Right renal pelvis (tissue), 4 donors: ENCODE data around the gene GLYATL3. TPM values are rescaled to one million over a fixed set of nuclear protein-coding genes. Genes with fewer than 3 reads are reported as not detected.

ENCODE experiments used
- DNase-seq, 4 donors: peaks; one replicate each; pipeline ENCODE4 v3.0.0-alpha.2; 2013; ENCODE audit warnings: low read depth in 4 of 4, low spot score in 3 of 4, missing footprints in 1 of 4
- polyA plus RNA-seq, 4 donors: library from polyadenylated mRNA; unstranded; fragments of 120-200 nt; gene quantifications; one replicate each; pipeline ENCODE4 v1.2.1, GENCODE V29; 2013; ENCODE audit not compliant: insufficient read length in 4 of 4

The GLYATL3 gene
- polyA plus RNA-seq, 4 donors = not detected

DNA sequence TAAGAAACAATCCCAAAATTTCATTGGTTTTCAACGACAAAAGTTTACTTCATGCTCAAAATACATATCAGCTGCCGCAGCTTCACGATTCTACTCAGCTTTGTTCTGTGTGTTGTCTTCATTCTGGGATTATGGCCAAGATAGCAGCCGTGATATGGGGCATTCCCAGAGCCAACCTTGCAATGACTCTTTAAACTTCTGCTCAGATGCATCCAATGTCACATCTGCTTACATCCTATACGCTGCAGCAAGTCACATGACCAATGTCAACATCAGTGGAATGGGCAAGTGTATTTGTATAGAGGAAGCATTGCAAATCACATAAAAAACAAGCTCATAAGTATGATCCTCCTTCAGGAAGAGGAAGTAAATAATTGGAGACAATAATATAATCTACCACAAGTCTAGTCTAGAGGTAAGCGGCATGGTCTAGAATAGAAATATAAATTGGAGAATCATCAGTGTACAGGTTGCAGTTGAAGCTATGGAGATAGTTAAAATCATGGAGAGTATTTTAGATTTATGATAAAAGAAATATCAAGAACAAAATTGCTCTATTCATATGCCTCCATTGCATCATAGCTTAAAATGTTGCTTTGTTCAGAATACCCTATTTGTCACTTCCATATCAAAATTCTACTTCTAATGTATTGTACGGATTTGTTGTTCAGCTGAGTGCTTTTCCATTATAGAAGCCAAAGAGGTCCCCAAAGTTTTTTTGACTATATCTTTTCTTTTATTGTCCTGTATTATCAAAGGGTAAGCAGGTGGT is 43.5 kb downstream of the GLYATL3 start:
- DNase-seq = no peak

DNA sequence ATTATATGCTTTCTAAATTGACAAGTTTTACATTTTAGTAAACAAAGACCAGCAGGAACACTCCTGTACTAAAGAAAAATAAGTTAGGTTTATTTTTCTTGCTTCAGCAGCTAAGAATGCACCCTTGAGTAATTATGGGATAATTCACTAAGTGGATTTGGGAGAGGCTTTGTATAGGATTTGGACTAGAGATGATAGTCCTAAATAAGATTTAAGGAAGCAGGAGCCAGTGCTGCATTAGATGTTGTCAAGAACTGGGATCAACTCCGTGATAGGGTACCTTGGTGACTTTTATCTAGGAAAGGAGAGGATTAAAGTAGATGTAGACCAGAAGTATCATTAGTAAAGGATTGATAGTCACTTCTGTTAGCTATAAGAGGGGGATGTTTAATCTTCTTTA is 46.6 kb downstream of the GLYATL3 start:
- no peak for DNase-seq

- no peak for DNase-seq
Observed at GRCh38 chr6:49548613-49549304, 49.0 kb downstream of the GLYATL3 start.

- no peak for DNase-seq
Observed at GRCh38 chr6:49549691-49550491, 50.2 kb downstream of the GLYATL3 start.

GRCh38 chr6:49550492-49551077 is 50.9 kb downstream of the GLYATL3 start, which contains the start of gene C6orf141:
TSS of gene C6orf141 (plus strand) at chr6:49550668. CDS start at chr6:49550793, 125 bp downstream.
- peak in 1 of 4 donors; percentile 21 for DNase-seq

DNA sequence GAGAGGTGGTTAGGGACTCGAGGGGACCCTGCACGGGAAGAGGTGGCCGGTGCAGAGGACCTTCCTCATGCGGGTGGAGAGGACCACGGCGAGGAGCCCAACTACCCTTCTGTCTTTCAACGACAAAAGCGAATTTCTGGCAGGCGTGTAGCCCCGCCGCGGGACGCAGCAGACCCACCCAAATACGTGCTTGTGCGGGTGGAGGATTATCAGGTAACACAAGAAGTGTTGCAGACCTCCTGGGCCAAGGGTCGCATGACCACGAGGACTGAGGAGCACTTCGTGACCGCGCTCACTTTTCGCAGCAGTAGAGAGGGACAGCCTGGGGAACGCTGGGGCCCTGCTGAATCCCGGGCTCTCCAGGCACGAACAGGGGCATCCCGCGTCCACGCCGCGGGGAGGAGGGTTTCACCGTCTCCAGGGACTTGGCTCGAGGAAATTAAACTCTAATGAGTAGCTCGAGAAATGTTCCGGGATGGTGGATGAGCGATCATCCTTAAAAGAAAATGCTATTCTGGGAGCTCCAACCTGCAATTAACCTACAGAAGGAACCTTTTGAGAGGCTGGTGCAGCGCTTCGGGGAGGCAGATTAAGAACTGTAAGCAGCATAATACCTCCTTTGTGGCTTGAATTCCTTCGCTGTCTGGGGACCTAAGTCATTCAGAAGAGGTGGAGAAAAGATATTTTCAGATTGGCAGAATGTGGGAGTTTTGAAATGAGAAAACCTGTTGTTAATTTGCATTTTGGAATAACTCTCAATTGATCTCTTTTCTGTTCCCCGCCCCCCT is 51.5 kb downstream of the GLYATL3 start:
- DNase-seq = peak in 1 of 4 donors; percentile 7

DNA sequence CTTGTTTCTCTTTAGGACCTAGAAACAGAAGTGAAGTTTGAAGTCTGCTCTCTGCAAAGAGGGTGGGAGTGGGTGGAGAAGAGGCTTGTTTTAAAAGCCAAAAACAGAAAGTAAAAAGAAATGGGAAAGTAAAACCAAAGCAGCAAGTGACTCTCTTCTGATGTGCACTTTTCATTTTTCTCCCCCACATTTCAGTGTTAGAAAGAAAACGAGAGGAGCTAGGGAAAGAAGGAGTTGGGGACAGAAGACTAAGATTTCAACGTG is 52.1 kb downstream of the GLYATL3 start:
- no peak for DNase-seq

DNA sequence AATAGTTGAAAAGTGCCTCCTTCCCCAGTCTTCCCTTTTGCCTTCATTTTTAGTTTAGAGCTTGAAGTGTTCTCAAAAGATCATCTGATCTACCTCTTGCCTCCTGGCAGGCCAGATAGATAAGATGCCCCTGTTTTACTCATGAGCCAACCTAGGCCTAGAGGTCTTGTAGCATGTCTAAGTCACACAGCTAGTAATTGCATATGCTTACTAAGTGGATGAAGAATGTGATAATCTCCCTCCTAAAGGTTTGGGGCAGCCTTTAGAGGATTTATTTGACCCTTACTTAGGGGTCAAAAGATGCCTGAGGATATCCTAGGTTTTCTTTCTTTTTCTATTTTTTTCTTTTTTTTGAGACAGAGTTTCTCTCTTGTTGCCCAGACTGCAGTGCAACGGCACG is 52.9 kb downstream of the GLYATL3 start:
- no peak for DNase-seq

DNA sequence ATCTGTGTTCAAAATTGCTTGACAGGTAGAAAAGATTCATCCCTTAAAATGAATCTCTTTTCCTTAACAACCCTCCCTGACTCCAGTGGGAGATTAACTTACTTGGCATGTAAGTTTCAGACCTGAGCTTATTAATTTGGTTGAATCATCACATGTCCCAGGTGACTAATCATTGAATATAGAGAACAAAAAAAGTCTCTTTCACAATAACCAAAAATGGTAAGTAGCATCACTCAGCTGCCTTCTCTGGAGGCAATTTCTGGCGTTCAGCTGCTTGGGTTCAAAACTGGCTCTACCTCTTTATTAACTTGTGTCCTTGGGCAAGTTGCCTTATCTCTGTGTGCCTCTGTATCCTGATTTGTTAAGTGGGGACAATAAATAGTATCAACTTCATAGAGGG is 53.7 kb downstream of the GLYATL3 start:
- no peak for DNase-seq

DNA sequence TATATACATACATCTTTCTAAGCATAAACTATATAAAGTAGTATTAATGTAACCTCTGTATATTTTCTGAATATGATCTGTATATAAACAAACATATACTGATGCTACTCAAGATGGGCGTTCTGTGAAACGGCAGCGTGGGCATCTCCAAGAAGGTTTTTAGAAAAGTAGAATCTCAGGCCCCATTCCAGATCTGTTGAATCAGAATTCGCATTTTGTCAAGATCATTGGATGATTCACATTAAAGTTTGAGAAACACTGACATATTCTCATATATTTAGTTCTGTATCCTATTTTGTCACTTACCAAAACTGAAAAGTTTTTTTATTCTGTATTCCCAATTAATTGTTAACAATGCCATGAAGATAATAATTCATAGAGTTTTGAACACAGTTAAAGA is 56.2 kb downstream of the GLYATL3 start:
- DNase-seq = no peak

GRCh38 chr6:49556429-49556837 is 56.7 kb downstream of the GLYATL3 start:
- DNase-seq = no peak

DNA sequence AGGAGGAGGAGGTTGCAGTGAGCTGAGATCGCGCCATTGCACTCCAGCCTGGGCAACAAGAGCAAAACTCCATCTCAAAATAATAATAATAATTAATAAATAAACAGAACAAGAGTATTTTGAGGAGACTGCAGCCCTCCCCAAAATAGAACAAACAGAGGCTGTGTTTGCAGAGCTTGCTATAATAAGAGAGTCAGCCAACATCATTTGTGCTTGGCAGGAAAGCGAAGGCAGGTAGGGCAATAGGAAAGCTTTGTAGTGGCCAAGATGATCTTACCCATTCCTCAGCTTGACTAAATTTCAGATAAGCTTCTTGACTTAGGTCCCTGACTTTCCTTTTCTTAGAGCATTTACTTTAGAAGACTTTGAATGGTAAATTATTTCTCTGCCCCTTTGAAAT is 57.5 kb downstream of the GLYATL3 start:
- DNase-seq = no peak

DNA sequence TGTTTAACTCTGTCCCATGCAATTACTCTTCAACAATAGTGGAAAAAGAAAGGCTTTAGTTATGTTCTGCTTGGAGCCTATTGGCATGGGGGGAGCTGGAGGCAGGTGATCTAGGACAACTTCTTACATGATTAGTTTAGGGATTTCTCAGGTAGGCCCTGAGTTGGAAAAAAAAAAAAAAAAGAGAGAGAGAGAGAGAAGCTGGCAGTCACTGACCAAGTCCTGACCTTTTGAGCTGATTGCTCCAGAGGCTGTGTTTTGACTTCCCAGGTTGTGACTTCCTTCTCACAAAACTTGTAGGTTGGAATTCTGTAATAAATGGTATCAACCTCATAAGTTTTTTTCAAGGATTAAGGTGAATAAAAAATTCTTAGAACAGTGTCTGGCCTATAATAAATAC is 58.5 kb downstream of the GLYATL3 start:
- no peak for DNase-seq

- no peak for DNase-seq
Observed at GRCh38 chr6:49563006-49563886, 63.5 kb downstream of the GLYATL3 start.

DNA sequence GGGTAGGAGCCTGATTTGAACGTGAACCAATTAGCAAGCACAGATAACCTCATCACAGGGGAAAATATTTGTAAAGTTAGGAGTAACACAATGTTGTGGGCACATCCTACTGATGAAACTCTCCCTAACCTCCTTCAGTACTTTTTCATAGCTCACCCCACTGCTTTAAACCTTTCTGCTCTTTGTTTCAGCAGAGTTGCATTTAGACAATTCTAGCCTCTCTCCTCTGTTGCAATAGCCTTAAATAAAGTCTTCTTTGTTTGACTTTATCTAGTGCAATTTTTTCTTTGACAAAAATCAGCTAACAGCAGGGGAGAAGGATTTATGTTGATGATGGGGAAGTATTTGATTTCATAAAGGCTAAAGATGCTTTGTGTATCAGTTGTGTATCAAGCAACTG is 64.8 kb downstream of the GLYATL3 start:
- DNase-seq = no peak

- no peak for DNase-seq
Observed at GRCh38 chr6:49565261-49565660, 65.5 kb downstream of the GLYATL3 start.

DNA sequence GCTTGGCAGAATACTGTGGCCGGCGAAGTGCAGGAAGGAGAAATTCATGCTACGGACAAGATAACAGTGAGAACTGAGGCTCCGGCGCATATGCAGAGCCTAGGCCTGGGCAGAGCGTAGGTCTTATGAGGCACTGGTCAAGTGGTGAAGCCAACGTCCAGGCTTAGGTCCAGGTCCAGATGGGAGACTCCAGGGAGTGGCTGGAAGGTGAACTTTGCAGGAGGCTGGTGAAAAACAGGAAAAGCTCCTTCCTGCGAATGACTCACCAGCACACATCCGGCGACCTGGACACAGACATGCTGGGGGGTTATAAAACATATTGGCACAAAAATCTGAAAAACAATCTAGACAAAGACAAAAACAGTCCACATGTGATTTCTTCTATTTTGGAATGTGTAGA is 66.1 kb downstream of the GLYATL3 start:
- DNase-seq = no peak

GRCh38 chr6:49570474-49571079 is 70.9 kb downstream of the GLYATL3 start:
- DNase-seq = no peak

DNA sequence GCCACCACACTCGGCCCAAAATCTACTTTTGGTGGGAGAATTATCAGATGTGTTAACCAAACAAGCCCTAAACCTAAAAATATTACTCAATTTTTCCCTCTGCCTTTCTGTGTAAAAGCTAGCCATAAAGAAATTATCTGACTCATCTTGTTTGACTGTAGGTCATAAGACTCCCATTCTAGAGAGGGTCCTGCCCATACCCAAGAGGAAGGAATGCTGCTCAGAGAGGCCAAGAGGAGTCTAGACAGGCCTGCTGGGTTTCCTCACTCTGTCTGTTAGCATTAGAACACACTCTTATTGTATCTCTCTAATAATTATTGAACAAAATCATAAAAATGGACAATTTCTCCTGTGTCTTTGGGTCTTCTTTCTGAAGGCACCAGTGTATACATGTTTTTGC is 76.9 kb downstream of the GLYATL3 start:
- no peak for DNase-seq
